ENCODE results near the gene IRF5.
"Not testable (repeated sequence)": the region's sequence is repeated elsewhere in the genome, so short reads cannot be mapped to it uniquely, and the experiment has no call there.

The IRF5 gene

GRCh38 chr7:128993419-128993818 is 55.7 kb downstream of the IRF5 start:
- no peak for TF ChIP-seq CTCF (IDR thresholded peaks at IDR 0.05; ENCODE audit: low read depth, low read length, missing control alignments)
- Histone ChIP-seq H3K4me3 (ENCODE audit: low read depth, low read length) (no peak overlapping the region), H3K27me3 (replicated peaks) (no peaks in the 10 kb centered on the region), H3K36me3 (replicated peaks) (peaks cover 22% of the 10 kb centered on the region), H3K27ac (no peak overlapping the region)
- in situ Hi-C loops (cut with HindIII; ENCODE audit: low pct_ligation_motif_present, low sequenced_read_pairs) = no loop called here
- DNase-seq = no peak

- H3K4me3 ChIP-seq (ENCODE audit: low read depth, low read length); H3K27ac ChIP-seq; in situ Hi-C loops (cut with HindIII; ENCODE audit: low pct_ligation_motif_present, low sequenced_read_pairs); H3K27me3 ChIP-seq (replicated peaks); DNase-seq: not testable (repeated sequence)
- H3K36me3 ChIP-seq (replicated peaks) = peaks cover 23% of the 10 kb centered on the region
These were observed 56.8 kb downstream of the IRF5 start for GRCh38 chr7:128994560-128994959.

GRCh38 chr7:128997181-128997580 is 59.5 kb downstream of the IRF5 start:
- TF ChIP-seq CTCF (IDR thresholded peaks at IDR 0.05; ENCODE audit: low read depth, low read length, missing control alignments) = no peak
- no peaks in the 10 kb centered on the region for H3K27me3 ChIP-seq (replicated peaks)
- no peak overlapping the region for H3K27ac ChIP-seq
- peaks cover 14% of the 10 kb centered on the region for H3K36me3 ChIP-seq (replicated peaks)
- DNase-seq = no peak
- H3K4me3 ChIP-seq (ENCODE audit: low read depth, low read length) = no peak overlapping the region
- in situ Hi-C loops (cut with HindIII; ENCODE audit: low pct_ligation_motif_present, low sequenced_read_pairs) = no loop called here

All from brain microvascular endothelial cell (primary cell).